Adrenal gland (tissue), 12 donors: Measurements from ENCODE around the gene RHOBTB1. TPM values are rescaled to one million over a fixed set of nuclear protein-coding genes. Genes with fewer than 3 reads are reported as not detected.

ENCODE experiments used
- DNase-seq, 7 donors: peaks; one replicate each; pipeline ENCODE4 v3.0.0-alpha.2; 2019 to 2020
- H3K27ac ChIP-seq, 5 donors: fragments of 200-600 bp; sonication (generic) in 4 of 5; 1 replicate in 3 of 5; 2 replicates in 2 of 5; pipeline versions ENCODE4 v1.5.1 to v1.8.0; 2016 to 2020; ENCODE audit warnings: mild to moderate bottlenecking in 1 of 5
- H3K27me3 ChIP-seq: fragments of 200-600 bp; 2 replicates; pipeline ENCODE4 v1.8.0; 2021
- H3K36me3 ChIP-seq, 2 donors: fragments of 200-600 bp; replicated peaks in 1 of 2; 1 replicate in 1 of 2; 2 replicates in 1 of 2; pipeline versions ENCODE4 v1.5.1 to v1.8.0; 2018 to 2022
- H3K4me1 ChIP-seq, 2 donors: fragments of 200-600 bp; replicated peaks in 1 of 2; 1 replicate in 1 of 2; 2 replicates in 1 of 2; pipeline versions ENCODE4 v1.5.1 to v1.8.0; 2018 to 2021
- H3K4me3 ChIP-seq, 4 donors: fragments of 200-600 bp; sonication (generic) in 3 of 4; one replicate each; pipeline ENCODE4 v1.5.1; 2016 to 2018
- H3K9me3 ChIP-seq, 3 donors: fragments of 200-600 bp; sonication (generic) in 1 of 3; replicated peaks in 1 of 3; 1 replicate in 2 of 3; 2 replicates in 1 of 3; pipeline versions ENCODE4 v1.5.1 to v1.8.0; 2016 to 2021
- CTCF ChIP-seq, 6 experiments: fragments of 450-650 bp in 4 of 6; fragments of 200-600 bp in 2 of 6; sonication (generic) in 1 of 6; IDR thresholded peaks; 1 replicate in 5 of 6; 2 replicates in 1 of 6; pipeline versions ENCODE4 v1.5.1 to v1.8.0; 2016 to 2021; ENCODE audit warnings: antibody characterized with exemption in 6 of 6, mild to moderate bottlenecking in 2 of 6, moderate library complexity in 1 of 6
- POLR2A ChIP-seq, 2 donors: fragments of 450-650 bp; IDR thresholded peaks; one replicate each; pipeline ENCODE4 v1.6.1; 2017; ENCODE audit warnings: antibody characterized with exemption in 2 of 2, mild to moderate bottlenecking in 2 of 2, moderate library complexity in 1 of 2
- WGBS, 4 donors: extraction: QIAGEN DNeasy Blood & Tissue Kit in 2 of 4; methylation state at CpG; one replicate each; pipeline versions ENCODE4 v1.1.5 to v1.1.7; 2013 to 2017; 5-methylcytosine and 5-hydroxymethylcytosine counted together
- intact Hi-C, 2 donors: fragments of 100-400 bp; cut with DNase I; formaldehyde crosslinking; loops; one replicate each; pipeline versions ENCODE4 v1.14.1 to v1.15.0; 2022 to 2023
- polyA plus RNA-seq, 3 donors: library from polyadenylated mRNA; stranded (reverse); fragments of 200-250 nt in 2 of 3; fragments of 350-450 nt in 1 of 3; fragmentation: Illumina TruSeq in 1 of 3; extraction: RNeasy Lipid Tissue Mini Kit (QIAGEN cat#74804) in 1 of 3; gene quantifications; one replicate each; pipeline ENCODE4 v1.2.3, GENCODE V29; 2013 to 2014
- small RNA-seq, 2 donors: library from RNA; depleted of rRNA; stranded (forward); fragments of <200 nt; gene quantifications; one replicate each; pipeline ENCODE3, GENCODE V24; 2016
- total RNA-seq, 9 donors: library from RNA; depleted of rRNA in 4 of 9; stranded (reverse); fragments of >200 nt in 4 of 9; fragments of 120-200 nt in 1 of 9; fragmentation: NEBNext Ultra II Directional in 1 of 9; extraction: Animal tissue kit (Norgen Biotek cat#: 25700) in 1 of 9; gene quantifications; one replicate each; pipeline versions ENCODE4 v1.1.0 to v1.2.4, GENCODE V29; 2013 to 2023
- donor health status: healthy with polysubstance abuse.
- donor health status: Bipolar disorder and iron deficiency.
- donor health status: DM: yes; HTN: yes; CAD: no.
- donor health status: DM: no; HTN: no; CAD: no.
- donor health status: DM: no; HTN: no; CAD: no.
- donor health status: DM: yes; HTN: yes; CAD: no.

Gene RHOBTB1
- total and polyA plus RNA-seq, 12 donors, result 7.9 to 122 (median 26.6) TPM

- peaks cover 8 to 21% of the 10 kb centered on the region in 2 donors for H3K4me1 ChIP-seq
- DNase-seq, result no peak
- intact Hi-C loops, result no loop called here
- no peaks in the 10 kb centered on the region for H3K27me3 ChIP-seq
- no peaks in the 10 kb centered on the region for H3K36me3 ChIP-seq
- TF ChIP-seq POLR2A (IDR thresholded peaks at IDR 0.05) (no peak), CTCF (IDR thresholded peaks at IDR 0.05) (no peak)
- H3K27ac ChIP-seq, result no peak overlapping the region
- H3K4me3 ChIP-seq, result no peak overlapping the region
- H3K9me3 ChIP-seq, result no peaks in the 10 kb centered on the region
- WGBS, 4 donors, result 82 to 90% (median 85%) methylated on average over 1 of the region's 1 CpG
These were observed 120.7 kb downstream of the RHOBTB1 start for GRCh38 chr10:60823324-60823723.

- Histone ChIP-seq H3K9me3 (no peaks in the 10 kb centered on the region), H3K4me3 (no peak overlapping the region), H3K27me3 (no peaks in the 10 kb centered on the region), H3K4me1 (peaks cover 3 to 16% of the 10 kb centered on the region in 2 donors), H3K36me3 (no peaks in the 10 kb centered on the region), H3K27ac (no peak overlapping the region)
- 37 to 52% (median 49%) methylated on average over 4 of the region's 4 CpGs for WGBS, 4 donors
- intact Hi-C loops, result no loop called here
- TF ChIP-seq CTCF (IDR thresholded peaks at IDR 0.05), result no peak
- no peak for DNase-seq
These were observed 121.2 kb downstream of the RHOBTB1 start for GRCh38 chr10:60822809-60823208.

- Histone ChIP-seq H3K9me3 (no peaks in the 10 kb centered on the region), H3K27me3 (no peaks in the 10 kb centered on the region), H3K27ac (no peak overlapping the region), H3K4me1 (peaks cover 6 to 19% of the 10 kb centered on the region in 2 donors), H3K4me3 (no peak overlapping the region), H3K36me3 (no peaks in the 10 kb centered on the region)
- DNase-seq, result no peak
- no peak for TF ChIP-seq CTCF (IDR thresholded peaks at IDR 0.05)
- no peak for TF ChIP-seq POLR2A (IDR thresholded peaks at IDR 0.05)
- intact Hi-C loops, result no loop called here
- 63 to 87% (median 72%) methylated on average over 2 of the region's 2 CpGs for WGBS, 4 donors
These were observed 122.3 kb downstream of the RHOBTB1 start for GRCh38 chr10:60821656-60822055.

- H3K9me3 ChIP-seq, result no peaks in the 10 kb centered on the region
- intact Hi-C loops, result no loop called here
- 48 to 56% (median 54%) methylated on average over 6 of the region's 6 CpGs for WGBS, 4 donors
These were observed 123.8 kb downstream of the RHOBTB1 start for GRCh38 chr10:60820093-60820754.

More at GRCh38 chr10:60820093-60820754, 123.8 kb downstream of the RHOBTB1 start:
- no peak overlapping the region for H3K27ac ChIP-seq
- DNase-seq, result peak in 2 of 7 donors; percentile 21 to 27
- peaks cover 6 to 19% of the 10 kb centered on the region in 2 donors for H3K4me1 ChIP-seq
- no peaks in the 10 kb centered on the region for H3K27me3 ChIP-seq
- no peaks in the 10 kb centered on the region for H3K36me3 ChIP-seq
- TF ChIP-seq POLR2A (IDR thresholded peaks at IDR 0.05), result no peak
- TF ChIP-seq CTCF (IDR thresholded peaks at IDR 0.05), result peak; percentile 17 to 45 (median 36)
- no peak overlapping the region for H3K4me3 ChIP-seq

Small RNA genes lying within 50 kb of the gene (small RNA-seq; reads per million reads assigned to genes)
- 0 reads per million in 2 donors for gene RNU2-72P

Other genes starting within 250 kb of the RHOBTB1 start
- gene CDK1, start 165.7 kb downstream of the RHOBTB1 start, total RNA-seq, result 10 to 100 TPM in 1 of 9 donors, 1 to 10 TPM in 8; 1.1 to 44.3 (median 2.6) TPM
- gene CDK1, start 165.7 kb downstream of the RHOBTB1 start, polyA plus RNA-seq, result 1 to 10 TPM; 1.1 to 4.3 (median 1.5) TPM